ENCODE measurements around the gene KLRD1. TPM values are rescaled to one million over a fixed set of nuclear protein-coding genes. Genes with fewer than 3 reads are reported as not detected.
"Not testable (repeated sequence)": the region's sequence is repeated elsewhere in the genome, so short reads cannot be mapped to it uniquely, and the experiment has no call there.

KLRD1 gene
- total and polyA plus RNA-seq, 2 of the 4 experiments (the other 2 are of a cell fraction), result under 0.01 TPM

DNA sequence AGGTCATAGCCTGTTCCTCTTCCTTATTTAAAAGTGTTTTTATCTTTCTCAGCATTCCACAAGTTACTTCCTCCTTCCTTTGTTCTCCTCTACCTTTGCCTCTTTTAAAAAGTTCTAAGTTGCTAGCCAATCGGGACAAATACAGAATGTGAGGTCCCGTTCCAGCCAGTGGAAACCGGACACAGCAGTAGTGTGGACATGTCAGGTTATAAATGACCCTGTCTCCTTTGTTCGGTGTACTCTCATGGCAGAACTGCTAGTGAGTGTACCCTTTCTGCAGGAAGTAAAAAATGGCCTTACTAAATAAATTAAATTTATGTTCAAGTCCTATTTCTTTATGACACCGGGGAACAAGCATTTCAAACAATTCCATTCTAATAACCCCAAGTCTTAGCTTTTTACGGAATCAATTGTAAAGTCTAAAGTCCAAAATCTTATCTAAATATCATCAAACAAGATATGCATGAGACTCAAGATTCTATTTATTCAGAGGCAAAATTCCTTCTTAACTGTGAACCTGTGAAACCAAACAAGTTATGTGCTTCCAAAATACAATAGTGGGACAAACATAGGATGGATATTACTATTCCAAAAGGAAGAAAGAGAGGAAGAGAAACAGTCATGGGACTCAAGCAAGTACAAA is 64.3 kb downstream of the KLRD1 start:
- H3K4me3 ChIP-seq (ENCODE audit: insufficient read depth, low read depth, low read length); H3K27me3 ChIP-seq (ENCODE audit: control insufficient read depth, insufficient read depth, low read length); CTCF ChIA-PET; dilution Hi-C loops (cut with HindIII; ENCODE audit: low sequenced_read_pairs, unreplicated experiment); H3K4ac ChIP-seq (ENCODE audit: low read depth, low read length); ATAC-seq (ENCODE audit: low read depth); H2AK5ac ChIP-seq (ENCODE audit: low read depth, low read length); H4K5ac ChIP-seq (ENCODE audit: low read depth, low read length); DNase-seq; H2BK5ac ChIP-seq (ENCODE audit: low read depth, low read length, poor library complexity, severe bottlenecking); in situ Hi-C loops (cut with MboI; ENCODE audit: low sequenced_read_pairs); H2BK20ac ChIP-seq (ENCODE audit: low read depth, low read length); H3K79me1 ChIP-seq (ENCODE audit: low read depth in 1 of 2, low read length in 2 of 2); H2AK9ac ChIP-seq (replicated peaks; ENCODE audit: low read depth, low read length, poor library complexity); H3K9ac ChIP-seq (ENCODE audit: low read depth, low read length); H2BK15ac ChIP-seq (ENCODE audit: low read depth, low read length); H3K23ac ChIP-seq (ENCODE audit: low read depth, low read length); H3K9me3 ChIP-seq (ENCODE audit: control insufficient read depth, insufficient read depth, low read length); H3K4me1 ChIP-seq (ENCODE audit: control insufficient read depth, insufficient read depth, low read length); POLR2A ChIA-PET (ENCODE audit: unreplicated experiment); intact Hi-C loops (cut with micrococcal nuclease); H4K8ac ChIP-seq (ENCODE audit: low read depth in 2 of 2, low read length in 2 of 2); BruUV-seq (replicated peaks); H4K91ac ChIP-seq (ENCODE audit: insufficient read depth, low read depth, low read length); H3K36me3 ChIP-seq (ENCODE audit: control insufficient read depth, insufficient read depth, low read length); H2BK120ac ChIP-seq (ENCODE audit: low read depth, low read length); H2AFZ ChIP-seq (replicated peaks; ENCODE audit: low read length, poor library complexity); H3K4me2 ChIP-seq (ENCODE audit: low read depth, low read length); H4K20me1 ChIP-seq (ENCODE audit: insufficient read depth, low read length); H3K9me1 ChIP-seq (ENCODE audit: insufficient read depth, low read length); H3K14ac ChIP-seq (replicated peaks; ENCODE audit: low read depth, low read length); H3K27ac ChIP-seq (ENCODE audit: insufficient read depth, low read length); H3K56ac ChIP-seq (ENCODE audit: extremely low read depth, insufficient read depth, low read length); H3K18ac ChIP-seq (ENCODE audit: low read depth, low read length): not testable (repeated sequence)
- 100% methylated on average over 1 of the region's 6 CpGs; no CpG with 5 or more reads in 1 of the 2 experiments for WGBS, 2 experiments (ENCODE audit: extremely low coverage in 2 of 2, insufficient read length in 1 of 2)
